Daoy (cell line): Measurements from ENCODE around the gene CHST11. TPM values are rescaled to one million over a fixed set of nuclear protein-coding genes. Genes with fewer than 3 reads are reported as not detected.
A peak's percentile ranks its signal among the peaks of the same experiment; 100 is the strongest.

Source experiments
- DNase-seq: peaks from one replicate; pipeline ENCODE4 v3.0.0-alpha.2; 2015; ENCODE audit warnings: low read depth
- total RNA-seq: library from RNA; depleted of rRNA; stranded (reverse); fragments of >200 nt; shearing (Covaris generic); gene quantifications from 2 replicates; pipeline ENCODE4 v1.2.3, GENCODE V29; 2014

Gene CHST11
- total RNA-seq, 1 experiment from 2014 or later, result 37.8 TPM

DNA sequence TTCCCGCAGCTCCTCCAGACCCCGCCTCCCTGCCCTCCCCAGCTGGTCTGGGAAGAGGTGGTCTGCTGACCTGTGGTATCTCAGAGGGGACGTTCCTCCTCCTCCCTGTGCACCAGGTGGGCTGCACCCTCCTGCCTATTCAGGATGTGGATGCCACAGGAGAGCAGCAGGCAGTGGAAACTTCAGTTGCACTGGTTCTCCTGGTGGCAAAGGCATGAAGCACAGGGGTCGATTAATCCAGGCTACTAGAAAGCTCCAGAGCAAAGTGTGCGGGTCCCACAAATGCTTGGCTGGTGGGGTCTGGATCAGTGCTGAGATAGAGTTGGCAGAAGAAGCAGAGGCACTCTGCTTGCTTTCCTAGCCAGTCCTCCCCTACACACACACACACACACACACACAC, 304.3 kb downstream of the CHST11 start:
- no peak for DNase-seq

DNA sequence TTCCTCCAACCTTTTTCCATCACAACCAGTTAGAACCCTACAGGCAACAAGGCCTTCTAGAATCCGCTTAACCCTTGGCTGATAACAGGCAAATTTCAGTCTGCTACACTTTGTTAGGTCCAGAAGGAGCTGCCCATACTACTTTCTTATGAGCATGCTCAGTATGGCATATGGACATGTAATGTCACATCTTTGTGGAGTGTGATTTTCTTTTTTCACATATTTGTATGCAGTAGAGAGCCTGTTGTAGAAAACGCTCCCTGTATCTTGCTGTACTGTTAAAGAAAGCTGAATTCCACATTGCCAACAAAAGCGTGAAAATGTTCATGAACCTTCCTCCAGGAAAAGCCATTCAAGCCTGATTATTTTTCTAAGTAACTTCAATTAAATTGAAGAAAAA, 304.9 kb downstream of the CHST11 start:
- DNase-seq, result no peak

DNA sequence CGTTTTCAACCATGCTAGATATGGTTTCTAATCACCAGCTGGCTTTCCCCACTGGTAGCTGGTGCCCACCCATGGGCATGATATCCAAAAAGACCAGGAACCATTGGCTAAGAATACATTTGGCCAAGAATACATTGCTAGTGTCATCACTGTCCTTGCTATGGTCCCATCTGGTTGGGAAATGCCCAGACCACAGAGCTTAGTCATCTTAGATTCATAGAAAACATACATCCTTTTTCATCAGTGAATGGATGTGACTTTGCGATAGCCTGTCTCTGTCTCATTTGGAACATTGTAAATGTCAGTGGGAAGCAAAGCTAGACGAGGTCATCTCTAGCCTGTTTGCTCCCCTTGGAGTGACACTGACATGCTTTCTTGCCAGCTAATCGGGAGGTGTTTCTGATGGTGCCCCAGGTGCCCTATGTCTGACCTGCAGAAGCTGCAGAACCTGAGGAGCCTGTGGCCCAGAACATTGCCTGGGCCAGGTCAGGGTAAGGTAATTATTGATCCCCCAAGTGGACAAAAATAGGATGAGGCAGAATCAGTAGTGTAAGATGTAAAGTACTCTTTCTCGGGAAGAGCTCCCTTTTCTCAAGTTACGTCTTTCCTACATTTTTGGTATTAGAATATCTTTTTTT, 306.5 kb downstream of the CHST11 start:
- peak; percentile 69 for DNase-seq

DNA sequence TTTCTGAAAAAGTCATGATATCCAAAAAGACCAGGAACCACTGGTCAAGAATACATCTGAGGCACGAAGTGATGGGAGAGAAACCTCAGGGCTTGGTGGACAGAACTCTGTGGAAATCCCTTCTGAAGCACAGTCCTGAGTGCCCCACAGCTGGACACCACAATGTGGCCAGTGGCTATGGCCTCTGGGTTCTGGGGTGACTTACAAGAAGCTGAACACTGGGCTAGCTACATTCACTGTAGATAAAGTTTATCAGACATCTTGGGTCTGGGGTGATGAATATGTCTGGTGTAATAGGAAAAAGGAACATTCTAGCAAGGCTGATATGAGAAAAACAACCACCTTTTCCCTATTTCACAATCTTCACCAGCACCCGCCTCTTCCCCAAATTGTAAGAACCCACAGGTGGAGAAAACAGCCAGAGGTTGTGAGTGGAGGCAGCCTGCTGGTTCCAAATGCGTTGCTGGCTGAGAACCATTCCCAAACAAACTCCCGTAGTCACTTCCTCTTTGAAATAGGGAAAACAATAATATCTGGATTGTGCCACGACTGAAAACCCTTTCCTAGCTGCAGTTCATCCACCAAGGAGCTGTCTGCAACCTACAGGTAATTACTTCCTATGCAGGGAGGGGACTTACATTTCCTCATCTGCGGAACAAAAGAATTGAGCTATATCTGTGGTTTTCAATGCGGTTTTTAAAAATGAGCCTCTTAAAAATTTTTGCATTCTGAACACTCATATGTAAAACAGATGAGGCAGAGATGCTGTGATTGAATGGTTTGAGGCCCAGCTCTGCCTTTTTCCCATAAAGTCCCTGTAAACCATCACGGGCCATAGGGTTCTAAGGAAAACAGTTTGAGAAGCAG, 307.7 kb downstream of the CHST11 start:
- DNase-seq, result no peak

DNA sequence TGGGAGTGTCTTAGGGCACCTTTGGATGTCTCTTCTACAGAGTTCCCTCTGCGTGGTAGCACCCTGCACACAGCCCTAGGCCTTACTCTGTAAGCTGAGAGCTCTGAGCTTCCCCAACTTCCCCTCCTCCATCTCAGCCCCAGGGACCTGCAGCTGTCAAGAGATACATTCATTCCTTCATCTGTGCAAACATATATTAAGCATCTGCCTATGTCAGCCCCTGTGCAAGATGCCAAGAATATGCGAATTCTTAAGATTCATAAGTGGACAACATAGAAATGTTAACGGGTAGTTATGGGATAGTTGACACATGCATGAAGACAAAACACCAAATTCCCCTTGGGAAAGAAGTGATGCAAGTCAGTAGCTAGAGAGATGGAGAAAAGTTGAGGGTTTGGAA, 310.5 kb downstream of the CHST11 start:
- no peak for DNase-seq

DNA sequence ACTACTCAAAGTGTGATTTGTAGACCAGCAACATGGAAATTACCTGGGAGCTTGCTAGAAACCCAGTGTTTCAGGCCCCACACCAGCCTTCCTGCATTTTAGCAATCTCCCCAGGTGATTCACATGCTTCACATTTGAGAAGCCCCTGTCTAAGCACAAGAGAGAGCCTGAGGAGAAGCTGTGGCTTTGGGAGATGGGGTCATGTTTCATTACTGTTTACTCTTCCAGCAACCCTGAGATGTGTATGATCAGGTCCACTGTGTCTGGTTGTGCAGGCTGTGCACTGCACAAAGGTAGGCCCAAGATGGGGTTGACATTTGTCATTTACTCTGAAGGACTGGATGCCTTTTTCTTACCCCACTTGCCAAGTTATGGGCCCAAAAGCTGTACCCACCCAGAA, 311.3 kb downstream of the CHST11 start:
- no peak for DNase-seq

DNA sequence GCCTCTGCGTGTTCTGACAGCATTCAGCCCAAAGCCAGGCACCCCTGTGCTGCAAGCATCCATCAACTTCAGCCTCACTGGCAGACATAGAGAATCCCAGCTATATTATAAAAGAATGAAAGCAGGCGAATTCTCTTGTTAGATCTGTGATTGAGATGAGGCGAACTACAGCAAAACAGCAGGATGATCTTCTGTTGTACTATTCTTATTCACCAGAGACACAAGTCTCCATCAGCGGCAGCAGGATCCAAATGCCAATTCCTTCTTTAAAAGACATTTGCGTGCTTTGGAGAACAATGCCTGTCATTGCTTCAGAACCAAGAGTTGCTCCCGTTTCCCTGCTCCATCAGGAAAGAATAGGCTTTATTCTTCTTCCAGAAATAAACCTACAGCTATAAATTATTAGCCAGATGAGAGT, 312.4 kb downstream of the CHST11 start:
- DNase-seq, result no peak

DNA sequence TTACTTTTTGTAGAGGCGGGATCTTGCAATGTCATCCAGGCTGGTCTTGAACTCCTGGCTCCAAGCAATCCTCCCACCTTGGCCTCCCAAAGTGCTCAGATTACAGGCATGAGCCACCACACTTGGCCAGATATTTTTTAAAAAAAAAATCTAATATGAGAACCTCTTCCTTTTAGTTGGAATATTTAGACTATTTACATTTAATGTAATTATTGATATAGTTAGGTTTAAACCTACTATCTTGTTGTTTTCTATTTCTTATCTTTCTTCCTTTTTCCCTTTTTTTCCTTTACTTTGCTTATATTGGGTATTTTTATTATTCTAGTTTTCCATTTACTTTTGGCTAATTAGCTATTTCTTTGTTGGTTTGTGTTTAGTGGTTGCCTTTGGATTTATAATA, 315.6 kb downstream of the CHST11 start:
- DNase-seq, result no peak

DNA sequence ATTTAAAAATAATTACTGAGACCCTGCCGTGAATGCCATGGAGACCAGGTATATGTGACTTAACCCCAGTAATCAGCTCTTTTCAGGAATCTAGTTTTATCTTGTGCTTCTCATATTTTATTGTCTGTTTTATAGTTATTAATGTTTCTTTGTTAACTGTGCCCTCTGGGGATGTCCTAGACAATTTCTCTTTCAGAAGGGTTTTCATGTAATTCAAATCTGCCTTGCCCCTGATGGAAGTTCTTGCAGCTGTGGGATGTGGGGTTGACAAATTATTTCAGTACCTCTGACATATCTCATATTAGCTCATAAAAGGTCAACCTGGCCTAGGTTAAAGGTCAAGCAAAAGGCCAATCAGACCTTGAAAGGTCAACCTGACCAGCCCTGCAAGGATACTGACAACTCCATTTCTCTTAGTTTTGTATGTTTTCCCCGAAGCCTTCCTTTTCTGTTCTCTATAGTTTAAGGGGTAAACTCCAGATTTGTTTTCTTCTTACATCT, 319.0 kb downstream of the CHST11 start:
- no peak for DNase-seq

DNA sequence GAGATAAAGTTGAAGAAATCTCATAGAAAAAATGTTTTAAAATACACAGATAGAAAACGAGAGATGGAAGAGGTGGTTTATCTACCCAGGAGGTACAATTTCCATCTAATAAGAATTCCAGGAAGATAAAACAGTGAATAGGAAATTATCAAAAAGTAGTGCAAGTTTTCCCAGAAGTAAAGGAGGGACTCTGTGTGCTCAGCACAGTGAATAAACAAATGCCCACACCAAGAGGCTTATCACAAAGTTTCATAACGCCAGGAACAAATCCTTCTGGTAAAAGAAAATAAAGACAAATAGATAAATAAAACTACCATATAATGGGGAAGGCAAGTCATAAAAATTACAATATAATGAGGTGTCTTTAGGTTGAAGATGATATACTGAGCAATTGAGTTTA, 322.4 kb downstream of the CHST11 start:
- DNase-seq, result no peak

DNA sequence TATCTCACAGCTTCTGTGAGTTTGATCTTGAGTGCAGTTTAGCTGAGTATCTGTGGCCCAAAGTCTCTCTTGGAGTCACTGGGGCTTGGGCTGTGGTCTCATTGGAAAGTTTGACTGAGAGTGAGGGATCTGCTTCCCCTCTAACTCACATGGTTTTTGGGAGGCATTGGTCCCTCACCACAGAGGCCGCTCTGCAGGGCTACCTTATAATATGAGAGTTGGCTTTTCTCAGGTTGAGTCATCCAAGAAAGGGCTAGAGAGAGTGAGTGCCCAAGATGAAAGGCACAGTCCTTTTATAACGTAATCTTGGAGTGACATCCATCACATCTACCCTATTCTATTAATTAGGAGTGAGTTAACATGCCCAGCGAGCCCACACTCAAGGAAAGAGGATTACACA, 325.5 kb downstream of the CHST11 start:
- no peak for DNase-seq

DNA sequence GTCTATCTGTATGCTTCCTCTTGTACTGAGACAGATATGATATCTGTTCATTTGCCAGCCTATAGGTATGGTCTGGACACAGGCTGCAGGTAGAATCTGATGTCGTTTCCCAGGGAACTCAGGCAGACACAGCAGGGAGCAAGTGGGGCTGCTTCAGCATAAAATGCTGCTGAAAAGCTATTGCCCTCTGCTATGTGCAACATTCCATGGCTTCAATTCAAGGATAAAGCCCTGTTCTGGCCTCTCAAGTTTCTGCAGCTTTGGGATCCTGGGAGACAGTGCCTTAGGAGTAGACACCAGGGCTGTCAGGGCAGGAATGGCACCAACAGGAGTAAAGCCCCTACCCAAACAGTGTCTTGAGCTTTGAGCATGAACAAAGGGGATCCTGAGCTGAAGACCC, 327.8 kb downstream of the CHST11 start:
- DNase-seq, result no peak

DNA sequence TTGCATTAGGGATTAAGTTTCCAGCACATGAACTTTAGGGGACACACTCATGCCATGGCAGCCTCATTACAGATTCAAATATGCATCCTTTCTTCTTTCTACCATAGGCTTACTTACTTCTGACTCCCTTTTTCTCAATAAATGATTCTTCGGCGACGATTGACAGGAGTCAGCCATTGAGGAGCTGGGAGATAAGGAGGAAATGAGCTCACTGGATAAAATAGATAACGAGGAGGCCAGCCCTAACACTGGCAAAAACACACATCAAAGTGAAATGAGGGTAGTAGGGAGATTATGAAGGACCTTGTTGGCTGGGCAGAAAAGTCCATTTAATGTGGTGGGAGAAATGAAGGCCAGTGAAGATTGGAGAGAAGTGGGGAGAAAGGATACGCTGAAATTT, 329.1 kb downstream of the CHST11 start:
- no peak for DNase-seq

DNA sequence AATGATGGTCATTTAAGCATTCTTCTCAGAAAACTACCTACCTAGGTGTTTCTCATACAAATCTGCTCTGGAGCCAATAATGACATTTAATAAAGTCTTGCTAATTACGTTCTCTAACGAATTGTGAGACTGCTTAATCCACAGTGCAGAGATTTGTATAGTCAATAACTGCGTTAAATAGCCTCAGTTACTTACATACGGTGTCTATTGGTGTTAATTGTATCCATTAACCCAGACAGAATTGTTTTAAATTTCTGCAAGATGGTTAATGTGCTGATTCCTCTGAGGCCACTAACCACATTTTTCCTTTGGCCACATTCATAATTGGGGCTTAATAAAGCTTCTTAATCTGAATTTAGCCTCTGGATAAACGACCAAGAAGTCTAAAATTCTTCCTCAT, 329.6 kb downstream of the CHST11 start:
- no peak for DNase-seq

DNA sequence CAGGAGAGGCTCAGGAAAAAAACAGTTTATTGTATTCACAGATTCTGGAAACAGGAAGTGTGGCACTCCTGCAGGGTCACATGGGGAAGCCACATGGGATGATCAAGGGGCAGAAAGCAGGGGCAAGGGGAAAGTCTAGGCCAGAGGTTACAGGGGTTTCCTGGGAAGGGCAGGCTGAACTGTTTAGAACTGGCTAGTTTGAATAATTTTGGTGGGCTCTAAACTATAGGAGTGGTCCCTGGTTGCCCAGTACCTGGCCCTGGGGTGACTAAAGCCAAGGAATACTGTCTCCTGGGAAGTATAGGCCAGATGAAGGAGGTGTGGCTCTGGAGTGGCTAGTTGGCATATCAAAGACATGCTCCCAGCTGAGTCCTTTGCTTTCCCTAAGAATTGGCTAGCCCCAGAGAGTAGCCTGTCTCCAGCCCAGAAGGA, 332.1 kb downstream of the CHST11 start:
- DNase-seq, result no peak

DNA sequence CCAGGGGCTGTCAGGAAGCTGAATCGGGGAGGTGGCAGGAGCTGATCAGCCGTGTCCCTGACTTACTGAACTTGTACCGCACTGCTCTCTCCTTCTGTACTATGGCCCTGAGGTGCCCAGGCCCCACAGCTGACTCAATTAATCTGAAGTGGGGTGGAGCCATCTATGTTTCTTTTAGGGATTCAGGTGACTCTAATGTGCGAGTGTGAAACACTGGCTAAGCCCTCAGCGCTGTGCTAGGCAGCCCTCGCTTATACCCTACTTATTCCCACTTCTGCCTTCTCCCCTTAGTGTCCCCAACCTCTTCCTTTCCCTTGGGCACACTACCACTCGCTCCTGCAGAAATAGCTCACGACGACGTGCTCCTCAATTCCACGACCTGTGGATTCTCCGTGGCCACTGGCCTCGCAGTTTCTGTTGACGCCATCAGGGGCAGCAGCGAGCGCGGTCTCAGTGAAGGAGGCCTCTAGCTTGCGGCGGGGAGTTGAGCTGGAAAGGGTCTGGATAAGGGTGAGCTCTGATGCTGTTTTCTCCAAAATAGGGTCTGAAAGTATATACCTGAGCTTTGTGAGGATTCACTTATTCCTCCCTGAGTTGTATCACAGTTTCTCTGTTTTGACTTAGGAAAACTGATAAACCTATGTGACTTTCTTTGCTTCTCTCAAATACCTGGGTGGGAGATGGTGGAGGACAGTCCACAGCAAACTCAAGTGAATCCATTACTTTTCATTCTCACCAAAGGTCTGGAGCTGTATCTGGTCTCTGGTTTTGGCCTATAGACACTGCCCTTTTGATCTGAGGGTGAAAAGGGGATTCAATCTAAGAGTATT, 333.8 kb downstream of the CHST11 start:
- peak; percentile 35 for DNase-seq

DNA sequence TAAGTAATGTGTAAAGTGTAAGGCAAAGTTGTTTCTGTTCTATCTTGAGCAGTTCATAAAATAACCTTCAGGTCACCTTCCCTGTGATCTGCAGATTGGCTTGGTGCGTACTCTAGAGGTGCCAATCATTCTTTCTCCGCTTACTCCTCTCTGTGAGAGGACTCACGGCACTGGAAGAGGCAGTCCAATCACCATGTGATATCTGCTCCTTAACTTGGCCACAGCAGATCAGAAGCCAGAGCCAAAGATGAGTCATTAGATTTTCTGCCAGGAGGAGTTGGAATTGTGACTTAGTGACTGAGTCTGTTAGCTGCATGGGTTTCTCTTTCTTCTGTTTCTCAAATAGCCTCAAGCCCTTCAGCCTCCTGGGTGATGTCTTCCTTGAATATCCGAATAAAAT, 335.8 kb downstream of the CHST11 start:
- peak; percentile 79 for DNase-seq

DNA sequence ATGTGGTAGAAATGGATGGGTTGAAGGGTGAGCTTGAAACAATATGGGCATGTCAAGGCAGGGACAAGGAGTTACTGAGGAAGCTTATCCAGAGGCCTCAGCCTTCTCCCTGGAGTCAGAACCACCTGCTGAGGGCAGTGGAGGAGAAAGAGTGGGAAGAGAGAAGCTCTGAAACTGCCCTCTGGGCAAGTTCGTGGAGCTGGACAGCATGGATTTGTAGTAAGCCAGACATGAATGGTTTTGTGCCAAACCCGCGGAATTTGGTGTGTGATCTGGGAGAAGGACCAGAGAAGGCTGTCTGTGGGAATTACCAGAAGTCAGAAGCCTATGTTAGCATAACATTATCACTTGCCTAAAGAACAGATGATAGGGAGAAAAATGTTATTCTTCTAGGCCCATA, 336.5 kb downstream of the CHST11 start:
- DNase-seq, result peak; percentile 59

DNA sequence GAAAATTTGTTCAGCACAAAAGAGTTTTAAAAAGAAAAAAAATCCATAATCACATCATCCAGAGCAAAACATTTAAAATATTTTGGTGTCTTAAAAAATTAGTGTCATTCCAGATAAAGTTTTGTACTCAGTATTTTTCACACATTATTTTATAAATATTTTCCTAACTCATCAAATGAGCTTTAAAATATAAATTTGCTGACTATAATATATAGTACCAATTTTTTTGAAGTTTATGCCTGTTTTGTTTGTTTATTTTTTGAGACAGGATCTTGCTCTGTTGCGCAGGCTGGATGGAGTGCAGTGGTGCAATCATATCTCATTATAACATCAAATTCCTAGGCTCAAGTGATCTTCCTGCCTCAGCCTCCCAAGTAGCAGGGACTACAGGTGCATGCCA, 337.2 kb downstream of the CHST11 start:
- DNase-seq, result no peak

DNA sequence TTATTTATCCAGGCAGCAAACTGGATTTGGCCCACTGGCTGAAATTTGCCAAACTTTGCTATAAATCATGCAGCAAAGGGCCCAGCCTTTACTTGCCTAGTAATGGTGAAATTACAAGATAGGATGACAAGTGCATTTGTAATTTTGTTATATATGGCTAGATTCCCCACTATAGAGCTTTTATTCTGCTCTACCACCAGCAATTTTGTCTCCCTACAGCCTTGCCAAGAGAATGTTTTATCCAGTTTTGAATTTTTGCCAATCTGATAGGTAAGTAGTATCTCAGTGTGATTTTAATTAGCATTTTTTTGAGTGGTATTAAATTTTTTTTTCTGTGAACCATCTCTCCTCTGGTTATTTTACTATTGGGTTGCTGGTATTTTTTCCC, 339.7 kb downstream of the CHST11 start:
- no peak for DNase-seq

DNA sequence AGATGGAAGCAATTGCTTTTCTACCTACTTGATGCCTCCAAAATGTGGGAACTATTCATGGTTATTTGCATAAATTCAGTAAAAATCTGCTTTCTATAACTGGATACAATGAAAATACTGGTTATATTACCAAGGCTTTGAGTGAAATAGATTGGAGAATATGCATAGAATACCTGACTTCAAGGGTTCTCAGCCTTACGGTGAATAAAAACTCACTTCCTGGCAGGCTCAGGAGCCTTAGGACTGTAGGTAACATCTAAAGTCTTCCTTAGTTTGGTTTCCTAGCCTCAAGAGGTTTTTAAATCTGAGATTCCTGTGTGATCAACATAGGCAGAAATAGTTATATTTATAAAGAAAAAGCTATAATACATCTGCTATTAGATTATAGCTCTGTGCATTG, 342.7 kb downstream of the CHST11 start:
- no peak for DNase-seq

DNA sequence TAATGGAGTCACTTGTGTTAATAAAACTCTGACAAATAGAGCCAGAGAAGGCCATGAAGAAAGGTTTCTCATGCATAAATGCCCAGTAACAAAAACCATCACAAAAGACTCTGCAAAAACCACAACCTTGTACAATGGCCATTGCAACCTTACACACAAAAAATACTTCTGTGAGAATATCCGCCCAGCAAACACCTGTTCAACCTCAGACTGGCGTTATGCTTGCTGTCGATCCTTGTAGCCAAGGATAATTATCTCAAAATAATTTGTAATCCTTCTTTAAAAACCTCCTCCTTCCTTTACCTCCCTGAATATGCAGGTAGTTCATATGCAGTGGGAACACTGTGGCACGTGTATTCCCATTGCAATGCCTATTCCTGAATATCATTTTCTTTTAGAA, 344.3 kb downstream of the CHST11 start:
- no peak for DNase-seq
